ENCODE data around the gene CNTN6. TPM values are rescaled to one million over a fixed set of nuclear protein-coding genes. Genes with fewer than 3 reads are reported as not detected.
"Not testable (repeated sequence)": the region's sequence is repeated elsewhere in the genome, so short reads cannot be mapped to it uniquely, and the experiment has no call there.

Gene CNTN6
- total RNA-seq, 1 donor from 2014 or later, result not detected

- Histone ChIP-seq H3K27me3 (no peaks in the 10 kb centered on the region), H3K4me3 (no peak overlapping the region), H3K36me3 (no peaks in the 10 kb centered on the region), H3K4me1 (no peaks in the 10 kb centered on the region), H3K9me3 (no peaks in the 10 kb centered on the region), H3K27ac (no peak overlapping the region)
- no peak for DNase-seq (ENCODE audit: low spot score in 2 of 2)
- intact Hi-C loops (cut with DNase I), result no loop called here
- TF ChIP-seq CTCF (IDR thresholded peaks at IDR 0.05), result no peak
Observed at GRCh38 chr3:1380926-1381646, 288.3 kb downstream of the CNTN6 start.

- DNase-seq (ENCODE audit: low spot score in 2 of 2), result no peak
- Histone ChIP-seq H3K27me3 (no peaks in the 10 kb centered on the region), H3K4me1 (no peaks in the 10 kb centered on the region), H3K27ac (no peak overlapping the region), H3K4me3 (no peak overlapping the region), H3K9me3 (no peaks in the 10 kb centered on the region), H3K36me3 (no peaks in the 10 kb centered on the region)
- intact Hi-C loops (cut with DNase I), result no loop called here
- no peak for TF ChIP-seq CTCF (IDR thresholded peaks at IDR 0.05)
Observed at GRCh38 chr3:1381647-1382036, 288.8 kb downstream of the CNTN6 start.

GRCh38 chr3:1387396-1387905 lies 294.6 kb downstream of the CNTN6 start:
- intact Hi-C loops (cut with DNase I); H3K4me3 ChIP-seq; H3K9me3 ChIP-seq; DNase-seq (ENCODE audit: low spot score in 2 of 2); H3K36me3 ChIP-seq; H3K27ac ChIP-seq; H3K4me1 ChIP-seq; H3K27me3 ChIP-seq: not testable (repeated sequence)

- Histone ChIP-seq H3K9me3 (no peaks in the 10 kb centered on the region), H3K27me3 (no peaks in the 10 kb centered on the region), H3K4me3 (no peak overlapping the region), H3K27ac (no peak overlapping the region), H3K4me1 (no peaks in the 10 kb centered on the region), H3K36me3 (no peaks in the 10 kb centered on the region)
- no peak for TF ChIP-seq CTCF (IDR thresholded peaks at IDR 0.05)
- intact Hi-C loops (cut with DNase I), result no loop called here
- DNase-seq (ENCODE audit: low spot score in 2 of 2), result no peak
Observed at GRCh38 chr3:1394188-1394587, 301.4 kb downstream of the CNTN6 start.

- Histone ChIP-seq H3K27ac (no peak overlapping the region), H3K4me1 (no peaks in the 10 kb centered on the region), H3K27me3 (no peaks in the 10 kb centered on the region), H3K36me3 (no peaks in the 10 kb centered on the region), H3K4me3 (no peak overlapping the region), H3K9me3 (no peaks in the 10 kb centered on the region)
- no peak for TF ChIP-seq CTCF (IDR thresholded peaks at IDR 0.05)
- DNase-seq (ENCODE audit: low spot score in 2 of 2), result no peak
- intact Hi-C loops (cut with DNase I), result no loop called here
Observed at GRCh38 chr3:1400571-1400970, 307.7 kb downstream of the CNTN6 start.

- H3K27ac ChIP-seq, result no peak overlapping the region
- intact Hi-C loops (cut with DNase I), result no loop called here
- TF ChIP-seq CTCF (IDR thresholded peaks at IDR 0.05), result no peak
Observed at GRCh38 chr3:1404270-1404962, 311.6 kb downstream of the CNTN6 start.

More at GRCh38 chr3:1404270-1404962, 311.6 kb downstream of the CNTN6 start:
- no peak for DNase-seq (ENCODE audit: low spot score in 2 of 2)
- Histone ChIP-seq H3K36me3 (no peaks in the 10 kb centered on the region), H3K27me3 (no peaks in the 10 kb centered on the region), H3K4me3 (no peak overlapping the region), H3K4me1 (no peaks in the 10 kb centered on the region), H3K9me3 (no peaks in the 10 kb centered on the region)
